H9 (cell line): Measurements from ENCODE around the gene KRT39. TPM values are rescaled to one million over a fixed set of nuclear protein-coding genes. Genes with fewer than 3 reads are reported as not detected.
"Not testable (repeated sequence)": the region's sequence is repeated elsewhere in the genome, so short reads cannot be mapped to it uniquely, and the experiment has no call there.

Experiments
- DNase-seq: peaks from one replicate; pipeline ENCODE4 v3.0.0-alpha.2; 2017
- H2AFZ ChIP-seq: one replicate; pipeline ENCODE4 v1.6.1; 2013; ENCODE audit warnings: mild to moderate bottlenecking, low read length, control low read depth, moderate library complexity
- H2AK5ac ChIP-seq: 2 replicates; pipeline ENCODE4 v1.6.1; 2013; ENCODE audit warnings: low read length, control low read depth, mixed read lengths; ENCODE audit not compliant: insufficient read length
- H2BK120ac ChIP-seq: one replicate; pipeline ENCODE4 v1.6.1; 2013; ENCODE audit warnings: low read depth, mild to moderate bottlenecking, low read length, control low read depth, inconsistent platforms; ENCODE audit not compliant: poor library complexity, severe bottlenecking
- H2BK12ac ChIP-seq: 2 replicates; pipeline ENCODE4 v1.6.1; 2013; ENCODE audit warnings: low read length, control low read depth, mixed read lengths, low read depth; ENCODE audit not compliant: insufficient read length
- H2BK15ac ChIP-seq: 2 replicates; pipeline ENCODE4 v1.6.1; 2013; ENCODE audit warnings: low read depth, low read length, control low read depth
- H2BK20ac ChIP-seq: one replicate; pipeline ENCODE4 v1.6.1; 2013; ENCODE audit warnings: low read depth, mild to moderate bottlenecking, low read length, control low read depth, inconsistent platforms; ENCODE audit not compliant: poor library complexity, severe bottlenecking
- H2BK5ac ChIP-seq: 2 replicates; pipeline ENCODE4 v1.6.1; 2013; ENCODE audit warnings: low read length, control low read depth, mixed read lengths; ENCODE audit not compliant: insufficient read length
- H3K14ac ChIP-seq: 2 replicates; pipeline ENCODE4 v1.6.1; 2013; ENCODE audit warnings: low read length, control low read depth; ENCODE audit not compliant: insufficient read depth
- H3K18ac ChIP-seq: 2 replicates; pipeline ENCODE4 v1.6.1; 2013; ENCODE audit warnings: low read depth, mild to moderate bottlenecking, mixed read lengths, low read length, control low read depth; ENCODE audit not compliant: insufficient read length
- H3K23ac ChIP-seq: 2 replicates; pipeline ENCODE4 v1.6.1; 2013; ENCODE audit warnings: low read length, control low read depth, mixed read lengths, low read depth; ENCODE audit not compliant: insufficient read length
- H3K23me2 ChIP-seq: 2 replicates; pipeline ENCODE4 v1.6.1; 2013; ENCODE audit warnings: low read depth, mild to moderate bottlenecking, mixed read lengths, low read length, control low read depth; ENCODE audit not compliant: insufficient read length, poor library complexity, severe bottlenecking
- H3K27ac ChIP-seq: 2 replicates; pipeline ENCODE4 v1.5.1; 2013; ENCODE audit warnings: low read length, control low read depth, mixed read lengths, low read depth; ENCODE audit not compliant: insufficient read length
- H3K27me3 ChIP-seq: 2 replicates; pipeline ENCODE4 v1.6.1; 2013; ENCODE audit warnings: low read length, control low read depth, inconsistent platforms; ENCODE audit not compliant: insufficient read depth
- H3K4ac ChIP-seq: 2 replicates; pipeline ENCODE4 v1.6.1; 2013; ENCODE audit warnings: low read depth, mild to moderate bottlenecking, control low read depth, inconsistent platforms, low read length, moderate library complexity
- H3K4me1 ChIP-seq: 2 replicates; pipeline ENCODE4 v1.6.1; 2013; ENCODE audit warnings: low read length, control low read depth, inconsistent platforms; ENCODE audit not compliant: insufficient read depth
- H3K4me2 ChIP-seq: 2 replicates; pipeline ENCODE4 v1.6.1; 2013; ENCODE audit warnings: low read length, control low read depth, mixed read lengths; ENCODE audit not compliant: insufficient read length, insufficient read depth
- H3K56ac ChIP-seq: 2 replicates; pipeline ENCODE4 v1.6.1; 2013; ENCODE audit warnings: low read depth, mild to moderate bottlenecking, mixed read lengths, low read length, control low read depth; ENCODE audit not compliant: insufficient read length
- H3K79me1 ChIP-seq: 2 replicates; pipeline ENCODE4 v1.6.1; 2013; ENCODE audit warnings: low read depth, mild to moderate bottlenecking, moderate library complexity, low read length, control low read depth, inconsistent platforms; ENCODE audit not compliant: insufficient read depth, poor library complexity, severe bottlenecking
- H3K79me2 ChIP-seq: 2 replicates; pipeline ENCODE4 v1.6.1; 2013; ENCODE audit warnings: low read length, control low read depth, inconsistent platforms; ENCODE audit not compliant: insufficient read depth
- H3K9ac ChIP-seq: 2 replicates; pipeline ENCODE4 v1.6.1; 2013; ENCODE audit warnings: low read length, control low read depth, mixed read lengths; ENCODE audit not compliant: insufficient read length; ENCODE audit errors: extremely low read depth
- H3K9me3 ChIP-seq: one replicate; pipeline ENCODE4 v1.6.1; 2013; ENCODE audit warnings: low read depth, low read length, inconsistent platforms; ENCODE audit not compliant: control insufficient read depth
- H3T11ph ChIP-seq: one replicate; pipeline ENCODE4 v1.6.1; 2013; ENCODE audit warnings: mild to moderate bottlenecking, low read length, control low read depth, inconsistent platforms
- H4K20me1 ChIP-seq: one replicate; pipeline ENCODE4 v1.6.1; 2013; ENCODE audit not compliant: control insufficient read depth, insufficient read length, insufficient read depth
- H4K5ac ChIP-seq: 2 replicates; pipeline ENCODE4 v1.6.1; 2013; ENCODE audit warnings: low read depth, mild to moderate bottlenecking, mixed read lengths, low read length, control low read depth; ENCODE audit not compliant: insufficient read length
- H4K8ac ChIP-seq: replicated peaks from 2 replicates; pipeline ENCODE4 v1.6.1; 2013; ENCODE audit warnings: low read length, control low read depth, mixed read lengths, low read depth; ENCODE audit not compliant: insufficient read length
- H4K91ac ChIP-seq: 2 replicates; pipeline ENCODE4 v1.6.1; 2013; ENCODE audit warnings: low read depth, mild to moderate bottlenecking, moderate library complexity, mixed read lengths, low read length, control low read depth; ENCODE audit not compliant: insufficient read length
- H3K27ac Mint-ChIP-seq, 3 experiments: 2 replicates in 2 of 3; 3 replicates in 1 of 3; pipeline ENCODE4 v1.8.0; 2020 to 2021; ENCODE audit warnings: mixed read lengths in 3 of 3, mild to moderate bottlenecking in 1 of 3, moderate library complexity in 1 of 3
- H3K27me3 Mint-ChIP-seq: 2 replicates; pipeline ENCODE4 v1.8.0; 2021; ENCODE audit warnings: low read depth, mild to moderate bottlenecking, moderate library complexity, mixed read lengths
- H3K36me3 Mint-ChIP-seq, 3 experiments: 2 replicates in 2 of 3; 3 replicates in 1 of 3; pipeline ENCODE4 v1.8.0; 2020 to 2021; ENCODE audit warnings: low read depth in 3 of 3, mixed read lengths in 3 of 3; ENCODE audit not compliant: insufficient read depth in 1 of 3
- H3K4me1 Mint-ChIP-seq, 2 experiments: 2 replicates each; pipeline ENCODE4 v1.8.0; 2020; ENCODE audit warnings: mixed read lengths in 2 of 2
- H3K4me3 Mint-ChIP-seq, 2 experiments: 2 replicates in 1 of 2; 3 replicates in 1 of 2; pipeline ENCODE4 v1.8.0; 2020 to 2021; ENCODE audit warnings: mild to moderate bottlenecking in 2 of 2, mixed read lengths in 2 of 2, moderate library complexity in 1 of 2
- H3K9me3 Mint-ChIP-seq, 2 experiments: 2 replicates in 1 of 2; 3 replicates in 1 of 2; pipeline ENCODE4 v1.8.0; 2020; ENCODE audit warnings: mild to moderate bottlenecking in 2 of 2, mixed read lengths in 2 of 2, moderate library complexity in 1 of 2
- WGBS: extraction: QIAGEN DNeasy Blood & Tissue Kit; methylation state at CpG from one replicate; pipeline ENCODE4 v1.1.7; 2013; ENCODE audit warnings: missing lambda C conversion rate, low lambda C conversion rate, mixed read lengths; ENCODE audit not compliant: insufficient read length; ENCODE audit errors: extremely low coverage; 5-methylcytosine and 5-hydroxymethylcytosine counted together
- total RNA-seq: library from RNA; stranded (reverse); gene quantifications from 2 replicates; pipeline ENCODE4 v1.2.1, GENCODE V29; 2021
- TF ChIP-seq, protein P1 (sequence below): fragments of 200-600 bp; sonication (generic); conservative IDR thresholded peaks from 3 replicates; pipeline ENCODE4 v1.8.0; 2021; ENCODE audit warnings: antibody characterized with exemption, mild to moderate bottlenecking

Gene KRT39
- total RNA-seq, 1 experiment from 2014 or later = not detected

GRCh38 chr17:41001795-41002194 lies 35.0 kb upstream of the KRT39 start:
- H3K9me3 Mint-ChIP-seq = no peaks in the 10 kb centered on the region

GRCh38 chr17:40999563-40999962 lies 32.8 kb upstream of the KRT39 start, which contains the start of gene KRTAP3-2:
Gene KRTAP3-2 (minus strand): TSS chr17:40999906. CDS start chr17:40999853, 53 bp downstream.
- H3K4ac ChIP-seq, H2AFZ ChIP-seq, H4K91ac ChIP-seq, H3T11ph ChIP-seq, H3K27me3 ChIP-seq, H3K4me1 Mint-ChIP-seq, H3K23me2 ChIP-seq, H3K9me3 ChIP-seq, DNase-seq, H4K5ac ChIP-seq, H3K23ac ChIP-seq, H3K4me2 ChIP-seq, H2AK5ac ChIP-seq, H3K18ac ChIP-seq, H3K27ac ChIP-seq, H4K20me1 ChIP-seq, H3K36me3 Mint-ChIP-seq, H2BK5ac ChIP-seq, H3K79me2 ChIP-seq, H3K4me3 Mint-ChIP-seq, H3K4me1 ChIP-seq, H2BK120ac ChIP-seq, H3K9ac ChIP-seq, H3K9me3 Mint-ChIP-seq, H3K56ac ChIP-seq, H4K8ac ChIP-seq, H2BK12ac ChIP-seq, H3K79me1 ChIP-seq, H3K14ac ChIP-seq, H3K27ac Mint-ChIP-seq, H3K27me3 Mint-ChIP-seq, H2BK15ac ChIP-seq, H2BK20ac ChIP-seq: not testable (repeated sequence)
- WGBS = no CpG with 5 or more reads among the region's 6 CpGs

More at GRCh38 chr17:41001795-41002194, 35.0 kb upstream of the KRT39 start:
- Mint-ChIP-seq H3K36me3 (no peaks in the 10 kb centered on the region), H3K27ac (no peak overlapping the region), H3K27me3 (no peaks in the 10 kb centered on the region; the same call in 1 of the 2 replicates), H3K4me1 (peaks cover 4 to 6% of the 10 kb centered on the region in 2 experiments), H3K4me3 (no peak overlapping the region)
- H2AK5ac ChIP-seq = no peak overlapping the region
- no peak overlapping the region for H2BK5ac ChIP-seq
- H3K9ac ChIP-seq = no peak overlapping the region
- no peak overlapping the region for H3K4me2 ChIP-seq
- no peak overlapping the region for H2BK15ac ChIP-seq
- H2AFZ ChIP-seq = no peak overlapping the region
- H3K9me3 ChIP-seq = no peaks in the 10 kb centered on the region
- H2BK120ac ChIP-seq = no peak overlapping the region
- H3K23ac ChIP-seq = no peak overlapping the region
- TF ChIP-seq, protein P1, sequence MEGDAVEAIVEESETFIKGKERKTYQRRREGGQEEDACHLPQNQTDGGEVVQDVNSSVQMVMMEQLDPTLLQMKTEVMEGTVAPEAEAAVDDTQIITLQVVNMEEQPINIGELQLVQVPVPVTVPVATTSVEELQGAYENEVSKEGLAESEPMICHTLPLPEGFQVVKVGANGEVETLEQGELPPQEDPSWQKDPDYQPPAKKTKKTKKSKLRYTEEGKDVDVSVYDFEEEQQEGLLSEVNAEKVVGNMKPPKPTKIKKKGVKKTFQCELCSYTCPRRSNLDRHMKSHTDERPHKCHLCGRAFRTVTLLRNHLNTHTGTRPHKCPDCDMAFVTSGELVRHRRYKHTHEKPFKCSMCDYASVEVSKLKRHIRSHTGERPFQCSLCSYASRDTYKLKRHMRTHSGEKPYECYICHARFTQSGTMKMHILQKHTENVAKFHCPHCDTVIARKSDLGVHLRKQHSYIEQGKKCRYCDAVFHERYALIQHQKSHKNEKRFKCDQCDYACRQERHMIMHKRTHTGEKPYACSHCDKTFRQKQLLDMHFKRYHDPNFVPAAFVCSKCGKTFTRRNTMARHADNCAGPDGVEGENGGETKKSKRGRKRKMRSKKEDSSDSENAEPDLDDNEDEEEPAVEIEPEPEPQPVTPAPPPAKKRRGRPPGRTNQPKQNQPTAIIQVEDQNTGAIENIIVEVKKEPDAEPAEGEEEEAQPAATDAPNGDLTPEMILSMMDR = no peak
- no peaks in the 10 kb centered on the region for H3K23me2 ChIP-seq
- no peak overlapping the region for H3T11ph ChIP-seq
- no peak overlapping the region for H4K91ac ChIP-seq
- H4K20me1 ChIP-seq = no peaks in the 10 kb centered on the region
- 0 out of 2 replicates have a peak, but pooled peaks cover 3% of the 10 kb centered on the region for H3K4me1 ChIP-seq
- H4K8ac ChIP-seq = no peak overlapping the region
- H3K79me1 ChIP-seq = no peaks in the 10 kb centered on the region
- no peak overlapping the region for H3K4ac ChIP-seq
- DNase-seq = no peak
- H2BK12ac ChIP-seq = no peak overlapping the region
- H3K27me3 ChIP-seq = no peaks in the 10 kb centered on the region
- WGBS = no CpG with 5 or more reads among the region's 4 CpGs
- H2BK20ac ChIP-seq = no peak overlapping the region
- no peak overlapping the region for H3K18ac ChIP-seq
- H3K27ac ChIP-seq = no peak overlapping the region
- no peak overlapping the region for H4K5ac ChIP-seq
- no peak overlapping the region for H3K14ac ChIP-seq
- no peak overlapping the region for H3K56ac ChIP-seq
- H3K79me2 ChIP-seq = no peaks in the 10 kb centered on the region
